Measurements from ENCODE around the gene ERF. TPM values are rescaled to one million over a fixed set of nuclear protein-coding genes. Genes with fewer than 3 reads are reported as not detected.

Gene ERF
- total RNA-seq, 1 donor from 2014 or later = 31.6 TPM

GRCh38 chr19:42289556-42290041 lies 34.7 kb upstream of the ERF start:
- Histone ChIP-seq H3K4me3 (ENCODE audit: low read depth, low read length) (no peak overlapping the region), H3K36me3 (ENCODE audit: control insufficient read depth, insufficient read depth, low read length) (peaks cover 18% of the 10 kb centered on the region), H3K27me3 (ENCODE audit: control insufficient read depth, insufficient read depth, low read length) (no peaks in the 10 kb centered on the region)
- no peak for DNase-seq (ENCODE audit: low read depth)
- no peak for TF ChIP-seq CTCF (IDR thresholded peaks at IDR 0.05; ENCODE audit: insufficient read depth, low read length, poor library complexity, severe bottlenecking)

- peaks cover 18% of the 10 kb centered on the region for H3K36me3 ChIP-seq (ENCODE audit: control insufficient read depth, insufficient read depth, low read length)
- no peaks in the 10 kb centered on the region for H3K27me3 ChIP-seq (ENCODE audit: control insufficient read depth, insufficient read depth, low read length)
- DNase-seq (ENCODE audit: low read depth) = no peak
- no peak overlapping the region for H3K4me3 ChIP-seq (ENCODE audit: low read depth, low read length)
- TF ChIP-seq CTCF (IDR thresholded peaks at IDR 0.05; ENCODE audit: insufficient read depth, low read length, poor library complexity, severe bottlenecking) = no peak
Measured at GRCh38 chr19:42288881-42289555, 34.1 kb upstream of the ERF start.

- TF ChIP-seq CTCF (IDR thresholded peaks at IDR 0.05; ENCODE audit: insufficient read depth, low read length, poor library complexity, severe bottlenecking) = no peak
- no peak overlapping the region for H3K4me3 ChIP-seq (ENCODE audit: low read depth, low read length)
- no peaks in the 10 kb centered on the region for H3K27me3 ChIP-seq (ENCODE audit: control insufficient read depth, insufficient read depth, low read length)
- H3K36me3 ChIP-seq (ENCODE audit: control insufficient read depth, insufficient read depth, low read length) = peaks cover 16% of the 10 kb centered on the region
- no peak for DNase-seq (ENCODE audit: low read depth)
Measured at GRCh38 chr19:42288387-42288786, 33.5 kb upstream of the ERF start.

GRCh38 chr19:42287827-42288107 lies 32.8 kb upstream of the ERF start:
- no peak for TF ChIP-seq CTCF (IDR thresholded peaks at IDR 0.05; ENCODE audit: insufficient read depth, low read length, poor library complexity, severe bottlenecking)
- no peak for DNase-seq (ENCODE audit: low read depth)
- no peaks in the 10 kb centered on the region for H3K27me3 ChIP-seq (ENCODE audit: control insufficient read depth, insufficient read depth, low read length)
- no peak overlapping the region for H3K4me3 ChIP-seq (ENCODE audit: low read depth, low read length)
- H3K36me3 ChIP-seq (ENCODE audit: control insufficient read depth, insufficient read depth, low read length) = peaks cover 14% of the 10 kb centered on the region

GRCh38 chr19:42287017-42287826 lies 32.3 kb upstream of the ERF start:
- TF ChIP-seq CTCF (IDR thresholded peaks at IDR 0.05; ENCODE audit: insufficient read depth, low read length, poor library complexity, severe bottlenecking) = no peak
- Histone ChIP-seq H3K27me3 (ENCODE audit: control insufficient read depth, insufficient read depth, low read length) (no peaks in the 10 kb centered on the region), H3K36me3 (ENCODE audit: control insufficient read depth, insufficient read depth, low read length) (peaks cover 14% of the 10 kb centered on the region), H3K4me3 (ENCODE audit: low read depth, low read length) (no peak overlapping the region)
- DNase-seq (ENCODE audit: low read depth) = no peak
